ENCODE measurements around the gene PKP4.
"Not testable (repeated sequence)": the region's sequence is repeated elsewhere in the genome, so short reads cannot be mapped to it uniquely, and the experiment has no call there.

PKP4 gene

DNA sequence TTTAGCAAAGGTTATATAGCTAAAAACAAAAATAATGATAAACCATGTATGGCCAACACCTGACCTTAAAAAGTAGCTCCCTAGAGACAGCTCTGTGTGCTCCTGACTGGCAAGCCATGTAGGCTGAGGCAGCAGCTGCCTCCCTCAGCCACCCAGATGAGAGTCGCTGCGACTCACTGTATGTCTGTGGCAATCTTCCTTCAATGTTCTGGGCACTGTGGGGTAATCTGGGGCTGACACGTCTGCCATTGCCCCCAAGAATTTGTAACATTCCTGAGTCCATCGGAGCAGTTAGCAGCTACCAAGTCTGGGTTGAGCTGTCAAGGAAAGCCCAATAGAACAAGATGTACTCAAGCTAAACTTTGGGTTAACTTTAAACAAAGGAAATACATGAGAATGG lies 232.0 kb downstream of the PKP4 start:
- Histone ChIP-seq H3K4me1 (ENCODE audit: insufficient read depth, low read length) (no peaks in the 10 kb centered on the region; the same call in 1 of the 2 replicates), H3K4me3 (ENCODE audit: low read length) (no peak overlapping the region), H3K27me3 (ENCODE audit: insufficient read depth, low read length) (no peaks in the 10 kb centered on the region), H3K36me3 (ENCODE audit: insufficient read depth, low read length) (no peaks in the 10 kb centered on the region), H3K27ac (ENCODE audit: low read depth, low read length) (no peak overlapping the region), H3K9me3 (ENCODE audit: insufficient read depth, low read depth, low read length) (no peaks in the 10 kb centered on the region), H3K9ac (ENCODE audit: low read depth, low read length) (no peak overlapping the region)
- 79% methylated on average over 4 of the region's 4 CpGs for WGBS

DNA sequence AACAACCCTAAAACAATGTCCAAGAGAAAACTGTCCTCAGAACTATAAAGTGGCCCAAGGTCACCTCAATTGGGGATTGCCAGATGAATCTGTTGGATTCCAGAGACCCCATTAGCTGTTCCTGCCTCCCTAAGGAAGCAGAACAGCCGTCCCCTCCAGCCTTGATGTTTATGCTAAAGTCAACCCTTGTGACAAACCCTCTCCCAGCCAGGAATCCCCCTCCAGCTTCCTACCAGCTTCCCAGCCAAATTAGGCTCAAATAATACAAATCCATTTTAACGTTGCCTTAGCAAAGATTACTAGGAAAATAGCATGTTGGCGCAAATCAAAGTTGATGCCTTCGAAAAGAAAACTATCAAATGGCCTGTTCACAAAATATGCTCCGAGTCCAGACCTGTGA lies 232.6 kb downstream of the PKP4 start:
- no peaks in the 10 kb centered on the region for H3K9me3 ChIP-seq (ENCODE audit: insufficient read depth, low read depth, low read length)
- no peak overlapping the region for H3K27ac ChIP-seq (ENCODE audit: low read depth, low read length)
- no peak overlapping the region for H3K4me3 ChIP-seq (ENCODE audit: low read length)
- 87% methylated on average over 5 of the region's 5 CpGs for WGBS
- H3K4me1 ChIP-seq (ENCODE audit: insufficient read depth, low read length) = no peaks in the 10 kb centered on the region; the same call in 1 of the 2 replicates
- H3K36me3 ChIP-seq (ENCODE audit: insufficient read depth, low read length) = no peaks in the 10 kb centered on the region
- H3K9ac ChIP-seq (ENCODE audit: low read depth, low read length) = no peak overlapping the region
- no peaks in the 10 kb centered on the region for H3K27me3 ChIP-seq (ENCODE audit: insufficient read depth, low read length)

DNA sequence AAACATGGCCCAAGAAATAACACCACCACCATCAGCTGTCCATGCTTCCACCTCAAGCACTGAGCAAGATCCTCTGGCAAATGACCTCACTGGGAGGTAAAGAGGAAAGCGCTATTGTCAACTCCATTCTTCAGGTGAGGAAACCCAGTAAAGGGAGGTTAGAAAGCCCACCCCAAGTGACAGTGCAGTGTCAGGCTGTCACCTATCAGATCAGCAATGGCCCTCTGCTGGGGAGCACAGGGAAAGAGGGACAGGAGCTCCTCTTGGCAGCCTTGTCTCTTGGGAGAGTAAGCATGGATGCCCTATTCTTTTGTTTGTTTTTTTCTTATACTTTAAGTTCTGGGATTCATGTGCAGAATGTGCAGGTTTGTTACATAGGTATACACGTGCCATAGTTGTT lies 234.1 kb downstream of the PKP4 start:
- H3K9me3 ChIP-seq (ENCODE audit: insufficient read depth, low read depth, low read length) = no peaks in the 10 kb centered on the region
- no peaks in the 10 kb centered on the region for H3K27me3 ChIP-seq (ENCODE audit: insufficient read depth, low read length)
- H3K4me1 ChIP-seq (ENCODE audit: insufficient read depth, low read length) = no peaks in the 10 kb centered on the region; the same call in 1 of the 2 replicates
- H3K36me3 ChIP-seq (ENCODE audit: insufficient read depth, low read length) = no peaks in the 10 kb centered on the region
- no peak overlapping the region for H3K9ac ChIP-seq (ENCODE audit: low read depth, low read length)
- no peak overlapping the region for H3K27ac ChIP-seq (ENCODE audit: low read depth, low read length)
- H3K4me3 ChIP-seq (ENCODE audit: low read length) = no peak overlapping the region
- WGBS = 74% methylated on average over 2 of the region's 2 CpGs

DNA sequence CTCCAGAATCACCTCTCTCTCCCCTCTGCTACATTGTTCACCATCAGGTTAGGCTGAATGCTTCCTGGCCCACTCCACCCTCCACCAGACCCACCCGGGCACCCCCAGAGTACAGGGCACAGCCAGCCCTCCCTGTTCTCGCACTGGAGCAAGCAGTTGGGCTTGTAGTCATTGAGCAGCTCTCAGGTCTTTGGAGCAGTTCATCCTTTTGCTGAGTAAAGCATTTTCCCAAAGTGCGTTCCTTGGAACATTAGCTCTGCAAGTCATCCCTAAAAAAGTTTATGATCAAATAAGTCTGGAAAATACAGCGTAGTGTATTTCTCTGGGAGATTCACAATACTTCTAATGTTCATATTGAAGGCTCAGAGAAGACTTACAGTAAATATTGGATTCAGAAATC lies 234.9 kb downstream of the PKP4 start:
- Histone ChIP-seq H3K27me3 (ENCODE audit: insufficient read depth, low read length) (no peaks in the 10 kb centered on the region), H3K4me3 (ENCODE audit: low read length) (no peak overlapping the region), H3K36me3 (ENCODE audit: insufficient read depth, low read length) (no peaks in the 10 kb centered on the region), H3K9me3 (ENCODE audit: insufficient read depth, low read depth, low read length) (peaks cover 5% of the 10 kb centered on the region; the same call in 1 of the 2 replicates), H3K4me1 (ENCODE audit: insufficient read depth, low read length) (no peaks in the 10 kb centered on the region; the same call in 1 of the 2 replicates), H3K27ac (ENCODE audit: low read depth, low read length) (no peak overlapping the region), H3K9ac (ENCODE audit: low read depth, low read length) (no peak overlapping the region)
- WGBS = 97% methylated on average over 4 of the region's 4 CpGs

DNA sequence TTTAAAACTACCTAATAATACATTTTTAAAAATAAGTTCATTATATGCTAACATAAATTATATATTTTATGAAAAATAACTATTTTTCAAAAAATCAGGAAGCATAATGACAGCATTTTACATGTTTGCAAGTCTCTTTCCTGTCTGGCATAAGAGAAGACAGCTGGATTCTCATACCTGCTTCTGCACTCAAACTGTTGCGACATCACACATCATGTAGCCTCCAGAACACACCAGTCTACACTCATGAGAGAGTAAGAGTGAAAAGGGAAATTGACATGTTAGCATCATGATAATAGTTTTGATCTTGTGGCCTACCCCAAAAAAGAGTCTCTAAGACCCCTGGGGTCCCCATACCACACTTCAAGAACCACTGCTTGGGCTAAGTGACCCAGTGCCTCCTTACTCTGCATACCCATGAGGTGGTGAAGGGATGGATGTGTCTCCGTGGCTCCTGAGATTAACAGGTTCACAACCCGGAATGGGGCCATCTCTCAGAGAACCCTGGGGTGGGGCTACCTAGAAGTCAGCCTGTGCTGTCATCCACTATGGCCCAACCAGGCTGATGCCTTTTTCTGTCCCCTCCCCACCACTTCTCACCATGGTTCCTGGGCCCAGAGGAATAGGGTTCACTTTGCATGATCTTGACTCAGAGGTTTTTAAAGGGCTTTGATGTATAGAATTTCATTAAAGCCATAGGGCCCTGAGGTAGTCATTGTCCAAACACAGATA lies 235.8 kb downstream of the PKP4 start:
- no peaks in the 10 kb centered on the region for H3K36me3 ChIP-seq (ENCODE audit: insufficient read depth, low read length)
- WGBS = 84% methylated on average over 3 of the region's 3 CpGs
- no peak overlapping the region for H3K4me3 ChIP-seq (ENCODE audit: low read length)
- no peaks in the 10 kb centered on the region; the same call in 1 of the 2 replicates for H3K4me1 ChIP-seq (ENCODE audit: insufficient read depth, low read length)
- no peak overlapping the region for H3K27ac ChIP-seq (ENCODE audit: low read depth, low read length)
- H3K9me3 ChIP-seq (ENCODE audit: insufficient read depth, low read depth, low read length) = peaks cover 13% of the 10 kb centered on the region; the same call in 1 of the 2 replicates
- H3K27me3 ChIP-seq (ENCODE audit: insufficient read depth, low read length) = no peaks in the 10 kb centered on the region
- H3K9ac ChIP-seq (ENCODE audit: low read depth, low read length) = no peak overlapping the region

DNA sequence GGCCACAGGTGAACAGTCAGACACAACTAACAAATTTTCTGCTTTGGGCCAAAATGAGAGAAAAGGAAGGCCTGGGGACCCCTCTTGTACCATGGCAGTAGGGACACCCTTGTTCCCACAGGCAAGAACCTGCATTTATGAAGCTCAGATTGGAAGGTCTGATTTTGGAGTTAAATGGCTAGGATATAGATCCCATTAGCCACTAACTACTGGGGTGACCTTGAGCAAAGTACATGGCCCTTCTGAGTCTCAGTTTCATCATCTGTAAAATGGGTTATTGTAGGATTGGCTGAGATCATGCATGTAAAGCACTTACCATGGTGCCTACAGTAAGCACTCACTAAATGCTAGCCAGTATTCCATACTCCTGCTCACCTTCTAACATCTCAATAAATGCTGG lies 236.7 kb downstream of the PKP4 start:
- H3K4me3 ChIP-seq (ENCODE audit: low read length) = no peak overlapping the region
- H3K9me3 ChIP-seq (ENCODE audit: insufficient read depth, low read depth, low read length) = peaks cover 13% of the 10 kb centered on the region; the same call in 1 of the 2 replicates
- no peaks in the 10 kb centered on the region for H3K27me3 ChIP-seq (ENCODE audit: insufficient read depth, low read length)
- no peak overlapping the region for H3K27ac ChIP-seq (ENCODE audit: low read depth, low read length)
- no peak overlapping the region for H3K9ac ChIP-seq (ENCODE audit: low read depth, low read length)
- no peaks in the 10 kb centered on the region for H3K36me3 ChIP-seq (ENCODE audit: insufficient read depth, low read length)
- no peaks in the 10 kb centered on the region; the same call in 1 of the 2 replicates for H3K4me1 ChIP-seq (ENCODE audit: insufficient read depth, low read length)

DNA sequence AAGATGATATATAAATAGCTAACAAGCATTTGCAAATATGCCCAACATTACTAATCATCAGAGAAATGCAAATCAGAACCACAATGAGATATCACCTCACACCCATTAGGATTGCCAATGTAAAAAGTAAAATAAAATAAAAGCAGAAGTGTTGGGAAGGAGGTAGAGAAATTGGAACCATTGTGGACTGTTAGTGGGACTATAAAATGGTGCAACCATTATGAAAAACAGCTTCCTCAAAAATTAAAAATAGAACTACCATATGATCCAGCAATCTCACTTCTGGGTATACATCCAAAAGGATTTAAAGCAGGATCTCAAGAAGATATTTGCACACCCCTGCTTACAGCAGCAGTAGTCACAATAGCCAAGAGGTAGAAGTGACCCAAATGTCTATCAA lies 238.6 kb downstream of the PKP4 start:
- no peaks in the 10 kb centered on the region for H3K4me1 ChIP-seq (ENCODE audit: insufficient read depth, low read length)
- no peak overlapping the region for H3K4me3 ChIP-seq (ENCODE audit: low read length)
- H3K27ac ChIP-seq (ENCODE audit: low read depth, low read length) = no peak overlapping the region
- H3K27me3 ChIP-seq (ENCODE audit: insufficient read depth, low read length) = no peaks in the 10 kb centered on the region
- no peaks in the 10 kb centered on the region for H3K36me3 ChIP-seq (ENCODE audit: insufficient read depth, low read length)
- H3K9me3 ChIP-seq (ENCODE audit: insufficient read depth, low read depth, low read length) = peaks cover 13% of the 10 kb centered on the region; the same call in 1 of the 2 replicates
- H3K9ac ChIP-seq (ENCODE audit: low read depth, low read length) = no peak overlapping the region

DNA sequence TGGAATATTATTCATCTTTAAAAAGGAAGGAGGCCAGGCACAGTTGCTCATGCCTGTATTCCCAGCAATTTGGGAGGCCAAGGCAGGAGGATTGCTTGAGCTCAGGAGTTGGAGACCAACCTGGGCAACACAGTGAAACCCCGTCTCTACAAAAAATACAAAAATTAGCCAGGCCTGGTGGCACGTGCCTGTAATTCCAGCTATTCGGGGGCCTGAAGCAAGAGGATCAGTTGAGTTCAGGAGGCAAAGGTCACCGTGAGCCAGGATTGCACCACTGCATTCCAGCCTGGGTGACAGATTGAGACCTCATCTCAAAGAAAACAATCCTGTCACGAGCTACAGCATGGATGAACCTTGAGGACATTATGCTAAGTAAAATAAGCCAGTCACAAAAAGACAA lies 239.0 kb downstream of the PKP4 start:
- H3K36me3 ChIP-seq (ENCODE audit: insufficient read depth, low read length); H3K9ac ChIP-seq (ENCODE audit: low read depth, low read length); H3K27ac ChIP-seq (ENCODE audit: low read depth, low read length); H3K4me3 ChIP-seq (ENCODE audit: low read length); H3K4me1 ChIP-seq (ENCODE audit: insufficient read depth, low read length); H3K27me3 ChIP-seq (ENCODE audit: insufficient read depth, low read length): not testable (repeated sequence)
- WGBS = 90% methylated on average over 5 of the region's 5 CpGs
- H3K9me3 ChIP-seq (ENCODE audit: insufficient read depth, low read depth, low read length) = peaks cover 13% of the 10 kb centered on the region; the same call in 1 of the 2 replicates

DNA sequence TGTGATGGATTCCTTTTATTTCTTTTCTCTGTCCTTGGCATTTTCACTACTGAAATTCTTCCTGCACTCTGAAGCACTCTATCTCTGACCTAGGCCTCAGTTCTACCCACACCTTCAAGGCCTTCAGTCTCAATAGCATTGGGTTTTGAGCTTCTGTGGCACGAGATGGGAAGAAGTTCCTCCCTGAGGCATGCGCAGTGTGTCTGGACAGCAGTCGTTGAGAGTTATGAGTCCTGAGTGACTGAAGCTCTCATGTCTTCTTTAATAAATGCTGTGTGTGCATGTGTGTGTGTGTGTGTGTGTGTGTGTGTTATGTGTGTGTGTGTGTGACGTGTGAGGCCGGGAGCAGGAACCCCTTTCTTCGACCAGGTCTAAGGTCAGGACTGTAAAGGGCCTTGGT lies 242.6 kb downstream of the PKP4 start:
- H3K9me3 ChIP-seq (ENCODE audit: insufficient read depth, low read depth, low read length) = peaks cover 13% of the 10 kb centered on the region; the same call in 1 of the 2 replicates
- WGBS = 91% methylated on average over 6 of the region's 6 CpGs
- H3K9ac ChIP-seq (ENCODE audit: low read depth, low read length) = no peak overlapping the region
- no peaks in the 10 kb centered on the region for H3K4me1 ChIP-seq (ENCODE audit: insufficient read depth, low read length)
- no peaks in the 10 kb centered on the region for H3K27me3 ChIP-seq (ENCODE audit: insufficient read depth, low read length)
- H3K27ac ChIP-seq (ENCODE audit: low read depth, low read length) = no peak overlapping the region
- H3K36me3 ChIP-seq (ENCODE audit: insufficient read depth, low read length) = no peaks in the 10 kb centered on the region
- H3K4me3 ChIP-seq (ENCODE audit: low read length) = no peak overlapping the region

DNA sequence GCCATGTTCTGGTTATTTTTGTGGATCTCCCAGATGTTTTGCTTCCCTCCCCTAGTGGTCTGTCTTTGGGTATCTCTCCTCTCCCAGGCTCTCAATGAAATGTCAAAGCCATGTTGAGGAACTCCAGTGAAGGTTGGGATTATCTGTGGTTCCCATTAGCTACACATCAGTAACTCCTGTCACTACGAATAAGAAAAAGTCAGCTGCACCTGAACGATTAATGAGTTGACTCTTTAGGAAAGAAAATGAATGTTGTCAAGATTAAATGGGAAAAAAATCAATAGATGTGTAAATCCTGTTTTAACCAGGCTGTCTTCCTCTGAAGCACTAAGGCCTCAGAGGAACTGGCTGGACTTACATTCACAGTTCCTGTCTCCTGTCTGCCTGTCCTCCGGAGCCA lies 244.3 kb downstream of the PKP4 start:
- WGBS = 77% methylated on average over 3 of the region's 3 CpGs
- Histone ChIP-seq H3K4me3 (ENCODE audit: low read length) (no peak overlapping the region), H3K27me3 (ENCODE audit: insufficient read depth, low read length) (no peaks in the 10 kb centered on the region), H3K9me3 (ENCODE audit: insufficient read depth, low read depth, low read length) (peaks cover 13% of the 10 kb centered on the region; the same call in 1 of the 2 replicates), H3K4me1 (ENCODE audit: insufficient read depth, low read length) (no peaks in the 10 kb centered on the region), H3K9ac (ENCODE audit: low read depth, low read length) (no peak overlapping the region), H3K27ac (ENCODE audit: low read depth, low read length) (no peak overlapping the region), H3K36me3 (ENCODE audit: insufficient read depth, low read length) (no peaks in the 10 kb centered on the region)

DNA sequence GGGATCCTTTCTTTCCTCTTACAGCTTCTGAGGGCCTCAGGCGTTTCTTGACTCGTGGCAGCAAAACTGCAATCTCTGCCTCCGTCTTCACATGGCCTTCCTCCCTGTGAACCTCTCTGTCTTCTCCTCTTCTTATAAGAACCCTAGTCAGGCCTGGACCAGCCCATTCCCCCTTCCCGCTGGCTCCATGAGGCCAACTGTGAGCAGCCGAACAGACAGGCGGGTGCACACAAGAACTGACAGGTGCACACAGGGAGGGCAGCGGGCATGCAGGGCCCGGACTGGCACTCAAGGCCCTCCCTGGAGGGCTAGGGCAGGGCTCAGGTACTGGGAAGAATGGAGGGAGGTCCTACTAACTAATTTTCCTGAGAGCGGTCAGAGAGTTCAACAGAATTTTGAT lies 246.0 kb downstream of the PKP4 start:
- no peaks in the 10 kb centered on the region for H3K9me3 ChIP-seq (ENCODE audit: insufficient read depth, low read depth, low read length)
- no peak overlapping the region for H3K27ac ChIP-seq (ENCODE audit: low read depth, low read length)
- no peaks in the 10 kb centered on the region for H3K36me3 ChIP-seq (ENCODE audit: insufficient read depth, low read length)
- 81% methylated on average over 9 of the region's 9 CpGs for WGBS
- no peaks in the 10 kb centered on the region for H3K4me1 ChIP-seq (ENCODE audit: insufficient read depth, low read length)
- no peaks in the 10 kb centered on the region for H3K27me3 ChIP-seq (ENCODE audit: insufficient read depth, low read length)
- H3K9ac ChIP-seq (ENCODE audit: low read depth, low read length) = no peak overlapping the region
- no peak overlapping the region for H3K4me3 ChIP-seq (ENCODE audit: low read length)

Data from HUES64 (cell line).